ENCODE results near the gene NBAS. TPM values are rescaled to one million over a fixed set of nuclear protein-coding genes. Genes with fewer than 3 reads are reported as not detected.

Gene NBAS
- total and polyA plus RNA-seq, 2 of the 4 experiments (the other 2 are of a cell fraction) = 22.3 to 105 TPM

GRCh38 chr2:15507697-15508096, 53.4 kb downstream of the NBAS start:
- H4K8ac ChIP-seq (ENCODE audit: low read depth in 2 of 2, low read length in 2 of 2) = no peak overlapping the region
- POLR2A ChIA-PET (ENCODE audit: unreplicated experiment) = no interaction called here
- H4K91ac ChIP-seq (ENCODE audit: insufficient read depth, low read depth, low read length) = no peak overlapping the region
- no peak overlapping the region for H3K18ac ChIP-seq (ENCODE audit: low read depth, low read length)
- TF ChIP-seq CEBPB (IDR thresholded peaks at IDR 0.05; ENCODE audit: low read depth, low read length) (no peak), MAFK (IDR thresholded peaks at IDR 0.05; ENCODE audit: low read depth, low read length) (no peak), ELK1 (IDR thresholded peaks at IDR 0.05; ENCODE audit: borderline replicate concordance, low read depth, low read length) (no peak), SMC3 (IDR thresholded peaks at IDR 0.05; ENCODE audit: low read depth, low read length) (no peak), CHD1 (IDR thresholded peaks at IDR 0.05; ENCODE audit: low read depth, low read length) (no peak), CTCF (conservative IDR thresholded peaks at IDR 0.05; ENCODE audit: low read depth, low read length) (no peak), USF2 (IDR thresholded peaks at IDR 0.05; ENCODE audit: low read depth, low read length) (no peak), FOS (IDR thresholded peaks at IDR 0.05; ENCODE audit: low read depth, low read length) (no peak)
- in situ Hi-C loops (cut with MboI; ENCODE audit: low sequenced_read_pairs) = no loop called here
- no peak overlapping the region for H3K56ac ChIP-seq (ENCODE audit: extremely low read depth, insufficient read depth, low read length)
- H3K4ac ChIP-seq (ENCODE audit: low read depth, low read length) = no peak overlapping the region
- H2BK15ac ChIP-seq (ENCODE audit: low read depth, low read length) = no peak overlapping the region
- H3K4me3 ChIP-seq (ENCODE audit: insufficient read depth, low read depth, low read length) = no peak overlapping the region
- H3K4me1 ChIP-seq (ENCODE audit: control insufficient read depth, insufficient read depth, low read length) = peaks cover 3% of the 10 kb centered on the region; the same call in 1 of the 2 replicates
- H2BK20ac ChIP-seq (ENCODE audit: low read depth, low read length) = no peak overlapping the region
- H3K9me1 ChIP-seq (ENCODE audit: insufficient read depth, low read length) = no peaks in the 10 kb centered on the region
- no peak overlapping the region for H2BK120ac ChIP-seq (ENCODE audit: low read depth, low read length)
- peaks cover 8% of the 10 kb centered on the region in 2 experiments; a peak in 3 of 4 replicates for H3K79me1 ChIP-seq (ENCODE audit: low read depth in 1 of 2, low read length in 2 of 2)
- H3K23ac ChIP-seq (ENCODE audit: low read depth, low read length) = no peak overlapping the region
- H2AFZ ChIP-seq (replicated peaks; ENCODE audit: low read length, poor library complexity) = no peak overlapping the region
- H3K4me2 ChIP-seq (ENCODE audit: low read depth, low read length) = no peak overlapping the region
- H3K9me3 ChIP-seq (ENCODE audit: control insufficient read depth, insufficient read depth, low read length) = no peaks in the 10 kb centered on the region; the same call in 1 of the 2 replicates
- no peak overlapping the region for H2BK5ac ChIP-seq (ENCODE audit: low read depth, low read length, poor library complexity, severe bottlenecking)
- H3K27me3 ChIP-seq (ENCODE audit: control insufficient read depth, insufficient read depth, low read length) = no peaks in the 10 kb centered on the region
- no peak overlapping the region for H2AK9ac ChIP-seq (replicated peaks; ENCODE audit: low read depth, low read length, poor library complexity)
- no peak overlapping the region for H3K27ac ChIP-seq (ENCODE audit: insufficient read depth, low read length)
- H4K20me1 ChIP-seq (ENCODE audit: insufficient read depth, low read length) = no peaks in the 10 kb centered on the region
- no peak for DNase-seq
- H3K9ac ChIP-seq (ENCODE audit: low read depth, low read length) = no peak overlapping the region
- no peak overlapping the region for H3K14ac ChIP-seq (replicated peaks; ENCODE audit: low read depth, low read length)
- no TSS peak for BruUV-seq (replicated peaks)
- ATAC-seq (ENCODE audit: low read depth) = no peak
- H4K5ac ChIP-seq (ENCODE audit: low read depth, low read length) = no peak overlapping the region
- no CpG with 5 or more reads among the region's 3 CpGs for WGBS, 2 experiments (ENCODE audit: extremely low coverage in 2 of 2, insufficient read length in 1 of 2)
- H3K36me3 ChIP-seq (ENCODE audit: control insufficient read depth, insufficient read depth, low read length) = peaks cover 12% of the 10 kb centered on the region
- CTCF ChIA-PET = no interaction called here
- H2AK5ac ChIP-seq (ENCODE audit: low read depth, low read length) = no peak overlapping the region
- intact Hi-C loops (cut with micrococcal nuclease) = no loop called here
- dilution Hi-C loops (cut with HindIII; ENCODE audit: low sequenced_read_pairs, unreplicated experiment) = no loop called here

Measured in IMR-90 (cell line).